OCI-LY7 (cell line): ENCODE results near the gene NSG1. TPM values are rescaled to one million over a fixed set of nuclear protein-coding genes. Genes with fewer than 3 reads are reported as not detected.

ENCODE experiments used
- BruUV-seq: library from RNA; stranded (reverse); fragments of 400-500 nt; replicated peaks from 2 replicates; lab custom pipeline; 2021; lab: Mats Ljungman, UMichigan
- CTCF ChIA-PET: fragments of 300-600 bp; sonication (Branson Sonifier 250); formaldehyde crosslinking; loops from one replicate; lab custom pipeline; 2022; ENCODE audit warnings: antibody characterized with exemption; ENCODE audit not compliant: unreplicated experiment; lab: Charles Lee
- POLR2A ChIA-PET: fragments of 300-600 bp; sonication (Branson Sonifier 250); formaldehyde crosslinking; loops from one replicate; lab custom pipeline; 2022; ENCODE audit warnings: antibody characterized with exemption; lab: Charles Lee
- DNase-seq: peaks from one replicate; pipeline ENCODE4 v3.0.0-alpha.2; 2015; ENCODE audit warnings: low spot score
- H2AFZ ChIP-seq: fragments of 200-600 bp; sonication (generic), shearing (Covaris generic); 2 replicates; pipeline ENCODE4 v1.6.1; 2014; ENCODE audit warnings: mild to moderate bottlenecking, antibody characterized with exemption, low read length, moderate library complexity
- H3K27ac ChIP-seq: fragments of 200-600 bp; sonication (generic); 2 replicates; pipeline ENCODE4 v1.5.1; 2014; ENCODE audit warnings: mixed run types, low read depth, mild to moderate bottlenecking, moderate library complexity, low read length, inconsistent platforms; ENCODE audit not compliant: poor library complexity, severe bottlenecking
- H3K36me3 ChIP-seq: fragments of 200-600 bp; sonication (generic); 2 replicates; pipeline ENCODE4 v1.6.1; 2014; ENCODE audit warnings: mild to moderate bottlenecking, antibody characterized with exemption, low read length, moderate library complexity, mixed read lengths; ENCODE audit not compliant: insufficient read depth
- H3K4me1 ChIP-seq: fragments of 200-600 bp; sonication (generic); 2 replicates; pipeline ENCODE4 v1.5.1; 2014; ENCODE audit warnings: mild to moderate bottlenecking, low read length; ENCODE audit not compliant: insufficient read depth, poor library complexity, severe bottlenecking
- H3K4me2 ChIP-seq: fragments of 200-600 bp; sonication (generic); 2 replicates; pipeline ENCODE4 v1.6.1; 2014; ENCODE audit warnings: mild to moderate bottlenecking, low read length
- H3K4me3 ChIP-seq: fragments of 200-600 bp; sonication (generic); 2 replicates; pipeline ENCODE4 v1.5.1; 2014; ENCODE audit warnings: mild to moderate bottlenecking, low read depth, low read length; ENCODE audit not compliant: poor library complexity, severe bottlenecking
- H3K79me2 ChIP-seq: fragments of 200-600 bp; sonication (generic); 2 replicates; pipeline ENCODE4 v1.6.1; 2016; ENCODE audit warnings: low read depth, mild to moderate bottlenecking, low read length, moderate library complexity, mixed read lengths; ENCODE audit not compliant: insufficient read depth
- H3K9me2 ChIP-seq: fragments of 200-600 bp; sonication (generic); 2 replicates; pipeline ENCODE4 v1.6.1; 2016; ENCODE audit warnings: mild to moderate bottlenecking, low read length, mixed read lengths; ENCODE audit not compliant: insufficient read depth
- H3K9me3 ChIP-seq: fragments of 200-600 bp; sonication (generic); 2 replicates; pipeline ENCODE4 v1.6.1; 2014; ENCODE audit warnings: mild to moderate bottlenecking, mixed run types, low read length, mixed read lengths
- H4K20me1 ChIP-seq: fragments of 200-600 bp; sonication (generic); 2 replicates; pipeline ENCODE4 v1.6.1; 2014; ENCODE audit warnings: mild to moderate bottlenecking, antibody characterized with exemption, low read length, moderate library complexity, mixed read lengths; ENCODE audit not compliant: insufficient read depth
- CTCF ChIP-seq: fragments of 200-600 bp; sonication (generic); conservative IDR thresholded peaks from 2 replicates; pipeline ENCODE4 v1.5.1; 2014; ENCODE audit warnings: mild to moderate bottlenecking, antibody characterized with exemption, low read length, moderate library complexity, mixed read lengths
- EZH2phosphoT487 ChIP-seq: fragments of 200-600 bp; sonication (generic); IDR thresholded peaks from 2 replicates; pipeline ENCODE4 v1.6.1; 2018; ENCODE audit warnings: low read depth, borderline replicate concordance, mild to moderate bottlenecking, mixed run types, antibody characterized with exemption, low read length, moderate library complexity, mixed read lengths
- intact Hi-C: fragments of 100-400 bp; cut with micrococcal nuclease; formaldehyde crosslinking; loops from one replicate; pipeline ENCODE4 v1.10.0; 2022; ENCODE audit not compliant: unreplicated experiment
- total RNA-seq, 2 experiments: library from RNA; depleted of rRNA in 1 of 2; stranded (reverse); fragments of >200 nt in 1 of 2; shearing (Covaris generic) in 1 of 2; gene quantifications; 2 replicates each; pipeline ENCODE4 v1.2.3, GENCODE V29; 2014 to 2022

NSG1 gene
- total RNA-seq, 2 experiments from 2014 or later, result 35.5 to 38.8 TPM

GRCh38 chr4:4408576-4409335, 21.9 kb downstream of the NSG1 start:
- H3K4me1 ChIP-seq, result no peaks in the 10 kb centered on the region
- CTCF ChIA-PET, result no interaction called here
- no peak overlapping the region for H3K4me2 ChIP-seq
- no peaks in the 10 kb centered on the region for H3K79me2 ChIP-seq
- BruUV-seq, result no TSS peak
- H3K4me3 ChIP-seq, result no peak overlapping the region
- H3K27ac ChIP-seq, result no peak overlapping the region
- POLR2A ChIA-PET, result no interaction called here
- H2AFZ ChIP-seq, result no peak overlapping the region
- H3K9me2 ChIP-seq, result no peaks in the 10 kb centered on the region
- no peaks in the 10 kb centered on the region for H3K9me3 ChIP-seq
- intact Hi-C loops, result no loop called here
- no peak for TF ChIP-seq EZH2phosphoT487
- TF ChIP-seq CTCF, result no peak
- H4K20me1 ChIP-seq, result no peaks in the 10 kb centered on the region
- no peak for DNase-seq
- peaks cover 5% of the 10 kb centered on the region; the same call in 1 of the 2 replicates for H3K36me3 ChIP-seq

- no peaks in the 10 kb centered on the region for H3K79me2 ChIP-seq
- CTCF ChIA-PET, result no interaction called here
- intact Hi-C loops, result no loop called here
These were observed 22.7 kb downstream of the NSG1 start for GRCh38 chr4:4409416-4410115.

More at GRCh38 chr4:4409416-4410115, 22.7 kb downstream of the NSG1 start:
- POLR2A ChIA-PET, result no interaction called here
- H2AFZ ChIP-seq, result no peak overlapping the region
- BruUV-seq, result no TSS peak
- no peaks in the 10 kb centered on the region for H3K9me2 ChIP-seq
- no peaks in the 10 kb centered on the region for H4K20me1 ChIP-seq
- no peaks in the 10 kb centered on the region for H3K9me3 ChIP-seq
- TF ChIP-seq CTCF (no peak), EZH2phosphoT487 (no peak)
- no peak overlapping the region for H3K27ac ChIP-seq
- DNase-seq, result no peak
- H3K4me2 ChIP-seq, result no peak overlapping the region
- H3K4me1 ChIP-seq, result no peaks in the 10 kb centered on the region
- H3K36me3 ChIP-seq, result peaks cover 5% of the 10 kb centered on the region; the same call in 1 of the 2 replicates
- no peak overlapping the region for H3K4me3 ChIP-seq
